ENCODE data around the gene SLC12A6. TPM values are rescaled to one million over a fixed set of nuclear protein-coding genes. Genes with fewer than 3 reads are reported as not detected.
A peak's percentile ranks its signal among the peaks of the same experiment; 100 is the strongest.

Gene SLC12A6
- total RNA-seq, 2 experiments from 2014 or later = 11.5 to 14.9 TPM

GRCh38 chr15:34367101-34368081, 29.8 kb upstream of the SLC12A6 start, which contains the start of gene LPCAT4:
Gene LPCAT4 (minus strand): TSS chr15:34367196. CDS start chr15:34367100, 96 bp downstream.
- BruUV-seq (replicated peaks) = no TSS peak
- H3K4me2 ChIP-seq (ENCODE audit: low read length) = peak within 1 kb of the TSS; percentile 94
- DNase-seq (ENCODE audit: low spot score) = peak; percentile 95
- ChIA-PET CTCF (ENCODE audit: unreplicated experiment) (interaction anchor here (1.0 kb wide), 1 partner anchor 24 kb away, joined by 4 read pairs; no protein-coding TSS in a partner anchor), POLR2A (interaction anchor here (0.6 to 1.7 kb wide), 19 partner anchors 9 to 602 kb away, joined by 3 to 6 read pairs (median 3); partner anchors contain the start of genes AQR, EMC7, GOLGA8B and NOP10)
- H3K36me3 ChIP-seq (ENCODE audit: insufficient read depth, low read length) = peaks cover 18% of the 10 kb centered on the region
- no peaks in the 10 kb centered on the region for H3K9me2 ChIP-seq (ENCODE audit: insufficient read depth, low read length)
- peaks cover 18% of the 10 kb centered on the region for H3K4me1 ChIP-seq (ENCODE audit: insufficient read depth, low read length, poor library complexity, severe bottlenecking)
- H4K20me1 ChIP-seq (ENCODE audit: insufficient read depth, low read length) = 0 out of 2 replicates have a peak, but pooled peaks cover 7% of the 10 kb centered on the region
- peak within 1 kb of the TSS; percentile 99 for H3K4me3 ChIP-seq (ENCODE audit: low read depth, low read length, poor library complexity, severe bottlenecking)
- H3K27ac ChIP-seq (ENCODE audit: low read depth, low read length, poor library complexity, severe bottlenecking) = peak within 1 kb of the TSS; percentile 90
- intact Hi-C loops (cut with micrococcal nuclease; ENCODE audit: unreplicated experiment) = loop anchor here (10.0 kb wide), 2 partner anchors 153 to 333 kb away; partner anchors contain the start of genes AVEN and KATNBL1
- peak within 1 kb of the TSS; percentile 99 for H2AFZ ChIP-seq (ENCODE audit: low read length)
- peaks cover 13% of the 10 kb centered on the region for H3K79me2 ChIP-seq (ENCODE audit: insufficient read depth, low read depth, low read length)
- TF ChIP-seq CTCF (conservative IDR thresholded peaks at IDR 0.05; ENCODE audit: low read length) (peak; percentile 91), EZH2phosphoT487 (IDR thresholded peaks at IDR 0.05; ENCODE audit: borderline replicate concordance, low read depth, low read length) (no peak)
- no peaks in the 10 kb centered on the region for H3K9me3 ChIP-seq (ENCODE audit: low read length)

GRCh38 chr15:34366271-34367065, 28.9 kb upstream of the SLC12A6 start:
- Histone ChIP-seq H3K9me2 (ENCODE audit: insufficient read depth, low read length) (no peaks in the 10 kb centered on the region), H3K27ac (ENCODE audit: low read depth, low read length, poor library complexity, severe bottlenecking) (peak overlapping the region; percentile 62), H3K4me3 (ENCODE audit: low read depth, low read length, poor library complexity, severe bottlenecking) (peak overlapping the region; percentile 99), H3K9me3 (ENCODE audit: low read length) (no peaks in the 10 kb centered on the region), H3K4me2 (ENCODE audit: low read length) (peak overlapping the region; percentile 94), H3K79me2 (ENCODE audit: insufficient read depth, low read depth, low read length) (peaks cover 13% of the 10 kb centered on the region), H3K36me3 (ENCODE audit: insufficient read depth, low read length) (peaks cover 25% of the 10 kb centered on the region), H4K20me1 (ENCODE audit: insufficient read depth, low read length) (0 out of 2 replicates have a peak, but pooled peaks cover 7% of the 10 kb centered on the region), H2AFZ (ENCODE audit: low read length) (peak overlapping the region; percentile 73), H3K4me1 (ENCODE audit: insufficient read depth, low read length, poor library complexity, severe bottlenecking) (peaks cover 18% of the 10 kb centered on the region)
- TF ChIP-seq EZH2phosphoT487 (IDR thresholded peaks at IDR 0.05; ENCODE audit: borderline replicate concordance, low read depth, low read length) (no peak), CTCF (conservative IDR thresholded peaks at IDR 0.05; ENCODE audit: low read length) (no peak)
- BruUV-seq (replicated peaks) = no TSS peak
- ChIA-PET CTCF (ENCODE audit: unreplicated experiment) (interaction anchor here (1.0 kb wide), 1 partner anchor 23 kb away, joined by 4 read pairs; no protein-coding TSS in a partner anchor), POLR2A (interaction anchor here (0.5 to 1.3 kb wide), 9 partner anchors 11 to 217 kb away, joined by 3 to 5 read pairs (median 3); partner anchors contain the start of genes GOLGA8B, NOP10, NUTM1 and SLC12A6)
- intact Hi-C loops (cut with micrococcal nuclease; ENCODE audit: unreplicated experiment) = loop anchor here (1.0 to 10.0 kb wide), 3 partner anchors 23 to 332 kb away; partner anchors contain the start of genes AVEN, KATNBL1, NOP10 and NUTM1
- DNase-seq (ENCODE audit: low spot score) = peak; percentile 66
